Upper lobe of right lung (tissue), 1 donor: ENCODE data around the gene ST13. TPM values are rescaled to one million over a fixed set of nuclear protein-coding genes. Genes with fewer than 3 reads are reported as not detected.
A peak's percentile ranks its signal among the peaks of the same experiment; 100 is the strongest.

ENCODE experiments used
- ATAC-seq: fragments of 200-7000 bp; cut with Tn5 transposase; one replicate; pipeline ENCODE4 v1.9.1; 2020; ENCODE audit warnings: mild to moderate bottlenecking, moderate library complexity
- DNase-seq: peaks from one replicate; pipeline ENCODE4 v3.0.0-alpha.2; 2020
- H3K27ac ChIP-seq: fragments of 200-600 bp; one replicate; pipeline ENCODE4 v1.8.0; 2022
- H3K27me3 ChIP-seq: fragments of 200-600 bp; one replicate; pipeline ENCODE4 v1.8.0; 2022; ENCODE audit warnings: mild to moderate bottlenecking
- H3K36me3 ChIP-seq: fragments of 200-600 bp; one replicate; pipeline ENCODE4 v1.8.0; 2022
- H3K4me1 ChIP-seq: fragments of 200-600 bp; one replicate; pipeline ENCODE4 v1.8.0; 2022
- H3K4me3 ChIP-seq: fragments of 200-600 bp; one replicate; pipeline ENCODE4 v1.8.0; 2022; ENCODE audit warnings: mild to moderate bottlenecking
- H3K9me3 ChIP-seq: fragments of 200-600 bp; one replicate; pipeline ENCODE4 v1.8.0; 2022
- CTCF ChIP-seq: fragments of 200-600 bp; IDR thresholded peaks from one replicate; pipeline ENCODE4 v1.8.0; 2022; ENCODE audit warnings: antibody characterized with exemption
- intact Hi-C: fragments of 100-400 bp; cut with DNase I; formaldehyde crosslinking; loops from one replicate; pipeline ENCODE4 v1.11.0; 2022
- long read RNA-seq: library from polyadenylated mRNA; unstranded; transcript quantifications from one replicate; pipeline ENCODE4 v2.0.0, GENCODE V29; 2021
- total RNA-seq: library from RNA; stranded (reverse); fragmentation: NEBNext Ultra II Directional; extraction: Animal tissue kit (Norgen Biotek cat#: 25700); gene quantifications from one replicate; pipeline ENCODE4 v1.2.1, GENCODE V29; 2021
- donor health status: DM: no; HTN: yes; CAD: no; lungs with severe emphysema.

The ST13 gene
- total RNA-seq, result 192 TPM
- long read RNA-seq, transcript ST13-201 (12 exons, 3,595 nt), result major isoform, 258 of 279 reads
- long read RNA-seq, partial matches to known transcripts, result 6 of 279 reads
- long read RNA-seq, other reads (novel, unspliced or antisense), result 15 of 279 reads

GRCh38 chr22:40856513-40857308 is at the start of gene ST13, which contains the start of gene XPNPEP3:
Gene ST13, minus strand, starts transcription at chr22:40856639. Its CDS starts 99 bp downstream, at chr22:40856540.
Gene XPNPEP3, plus strand, starts transcription at chr22:40857148. Its CDS starts 34 bp downstream, at chr22:40857182.
- peak within 1 kb of the TSS; percentile 94 for H3K27ac ChIP-seq
- H3K27me3 ChIP-seq, result no peaks in the 10 kb centered on the region
- peak; percentile 99 for DNase-seq
- no peaks in the 10 kb centered on the region for H3K9me3 ChIP-seq
- TF ChIP-seq CTCF, result peak; percentile 30
- ATAC-seq, result peak; percentile 98
- peaks cover 41% of the 10 kb centered on the region for H3K4me1 ChIP-seq
- peak within 1 kb of the TSS; percentile 95 for H3K4me3 ChIP-seq
- H3K36me3 ChIP-seq, result peaks cover 3% of the 10 kb centered on the region
- intact Hi-C loops, result no loop called here

GRCh38 chr22:40904101-40904500 is 47.7 kb upstream of the ST13 start:
- H3K36me3 ChIP-seq, result peaks cover 25% of the 10 kb centered on the region
- no peaks in the 10 kb centered on the region for H3K9me3 ChIP-seq
- no peaks in the 10 kb centered on the region for H3K4me1 ChIP-seq
- no peak overlapping the region for H3K4me3 ChIP-seq
- H3K27ac ChIP-seq, result no peak overlapping the region
- no peaks in the 10 kb centered on the region for H3K27me3 ChIP-seq
- TF ChIP-seq CTCF, result no peak
- no peak for ATAC-seq
- no peak for DNase-seq
- intact Hi-C loops, result no loop called here

- DNase-seq (no peak), ATAC-seq (no peak)
- no peak overlapping the region for H3K27ac ChIP-seq
- peak; percentile 38 for TF ChIP-seq CTCF
- H3K4me1 ChIP-seq, result no peaks in the 10 kb centered on the region
- intact Hi-C loops, result no loop called here
- H3K36me3 ChIP-seq, result no peaks in the 10 kb centered on the region
- no peak overlapping the region for H3K4me3 ChIP-seq
- no peaks in the 10 kb centered on the region for H3K9me3 ChIP-seq
- H3K27me3 ChIP-seq, result no peaks in the 10 kb centered on the region
These were observed 42.5 kb upstream of the ST13 start for GRCh38 chr22:40898850-40899357.

- intact Hi-C loops, result no loop called here
- H3K27me3 ChIP-seq, result no peaks in the 10 kb centered on the region
- TF ChIP-seq CTCF, result no peak
These were observed 38.0 kb upstream of the ST13 start for GRCh38 chr22:40894417-40894816.

GRCh38 chr22:40890881-40891280 is 34.4 kb upstream of the ST13 start:
- no peak for TF ChIP-seq CTCF
- no peak for DNase-seq
- H3K27me3 ChIP-seq, result no peaks in the 10 kb centered on the region
- no peak for ATAC-seq
- intact Hi-C loops, result no loop called here
- no peak overlapping the region for H3K27ac ChIP-seq
- H3K4me3 ChIP-seq, result no peak overlapping the region
- H3K4me1 ChIP-seq, result no peaks in the 10 kb centered on the region
- no peaks in the 10 kb centered on the region for H3K9me3 ChIP-seq
- peaks cover 42% of the 10 kb centered on the region for H3K36me3 ChIP-seq

More at GRCh38 chr22:40894417-40894816, 38.0 kb upstream of the ST13 start:
- H3K27ac ChIP-seq, result no peak overlapping the region
- no peak for DNase-seq
- no peaks in the 10 kb centered on the region for H3K4me1 ChIP-seq
- no peaks in the 10 kb centered on the region for H3K9me3 ChIP-seq
- H3K4me3 ChIP-seq, result no peak overlapping the region
- peaks cover 10% of the 10 kb centered on the region for H3K36me3 ChIP-seq
- ATAC-seq, result no peak
